Erythroblast (primary cell): ENCODE measurements around the gene SRPK2.
"Not testable (repeated sequence)": the region's sequence is repeated elsewhere in the genome, so short reads cannot be mapped to it uniquely, and the experiment has no call there.

Experiments used
- DNase-seq, 2 experiments: peaks; one replicate each; lab custom pipeline; 2025; lab: John Stamatoyannopoulos, UW
- GATA1 ChIP-seq: IDR thresholded peaks from 2 replicates; pipeline ENCODE4 v1.6.1; 2011; ENCODE audit warnings: low read depth, mild to moderate bottlenecking, control low read depth, low read length, moderate library complexity
- POLR2A ChIP-seq: IDR thresholded peaks from 2 replicates; pipeline ENCODE4 v1.6.1; 2011; ENCODE audit warnings: mild to moderate bottlenecking, low read length

The SRPK2 gene

GRCh38 chr7:105213611-105214010 is 175.1 kb downstream of the SRPK2 start:
- no peak for TF ChIP-seq GATA1
- TF ChIP-seq POLR2A: no peak

GRCh38 chr7:105212212-105212611 is 176.5 kb downstream of the SRPK2 start:
- no peak for TF ChIP-seq POLR2A
- TF ChIP-seq GATA1: no peak
- no peak for DNase-seq

More at GRCh38 chr7:105213611-105214010, 175.1 kb downstream of the SRPK2 start:
- no peak for DNase-seq

- no peak for TF ChIP-seq POLR2A
- TF ChIP-seq GATA1: no peak
- DNase-seq: peak in 1 of 2 experiments; percentile 5
Measured at GRCh38 chr7:105210721-105211205, 178.0 kb downstream of the SRPK2 start.

- no peak for TF ChIP-seq POLR2A
- TF ChIP-seq GATA1: no peak
- no peak for DNase-seq
Measured at GRCh38 chr7:105209870-105210269, 178.9 kb downstream of the SRPK2 start.

- TF ChIP-seq GATA1: no peak
- no peak for TF ChIP-seq POLR2A
- no peak for DNase-seq
Measured at GRCh38 chr7:105209433-105209832, 179.3 kb downstream of the SRPK2 start.

- TF ChIP-seq POLR2A (no peak), GATA1 (no peak)
- no peak for DNase-seq
Measured at GRCh38 chr7:105206985-105207384, 181.7 kb downstream of the SRPK2 start.

- DNase-seq: no peak
- TF ChIP-seq GATA1 (no peak), POLR2A (no peak)
Measured at GRCh38 chr7:105205592-105206237, 183.0 kb downstream of the SRPK2 start.

- TF ChIP-seq POLR2A: no peak
- no peak for TF ChIP-seq GATA1
- DNase-seq: no peak
Measured at GRCh38 chr7:105204953-105205352, 183.8 kb downstream of the SRPK2 start.

GRCh38 chr7:105204520-105204919 is 184.2 kb downstream of the SRPK2 start:
- no peak for TF ChIP-seq POLR2A
- TF ChIP-seq GATA1: no peak
- DNase-seq: no peak

GRCh38 chr7:105202616-105203015 is 186.1 kb downstream of the SRPK2 start:
- no peak for DNase-seq
- TF ChIP-seq POLR2A (no peak), GATA1 (no peak)

GRCh38 chr7:105199386-105199785 is 189.3 kb downstream of the SRPK2 start:
- no peak for DNase-seq

GRCh38 chr7:105198223-105198622 is 190.5 kb downstream of the SRPK2 start:
- TF ChIP-seq POLR2A (no peak), GATA1 (no peak)

More at GRCh38 chr7:105199386-105199785, 189.3 kb downstream of the SRPK2 start:
- TF ChIP-seq GATA1 (no peak), POLR2A (no peak)

GRCh38 chr7:105196473-105196872 is 192.2 kb downstream of the SRPK2 start:
- TF ChIP-seq POLR2A: no peak
- no peak for TF ChIP-seq GATA1
- DNase-seq: no peak

More at GRCh38 chr7:105198223-105198622, 190.5 kb downstream of the SRPK2 start:
- peak in 1 of 2 experiments; percentile 14 for DNase-seq

- TF ChIP-seq POLR2A: no peak
- no peak for TF ChIP-seq GATA1
- DNase-seq: no peak
Measured at GRCh38 chr7:105195891-105196290, 192.8 kb downstream of the SRPK2 start.

- not testable (repeated sequence) for DNase-seq
Measured at GRCh38 chr7:105194959-105195358, 193.8 kb downstream of the SRPK2 start.

GRCh38 chr7:105191331-105191730 is 197.4 kb downstream of the SRPK2 start:
- TF ChIP-seq POLR2A: no peak
- no peak for TF ChIP-seq GATA1
- no peak for DNase-seq
